K562 (cell line): ENCODE measurements around the gene INCENP. TPM values are rescaled to one million over a fixed set of nuclear protein-coding genes. Genes with fewer than 3 reads are reported as not detected.
A peak's percentile ranks its signal among the peaks of the same experiment; 100 is the strongest.

Experiments
- ATAC-seq: fragments of 200-7000 bp; cut with Tn5 transposase; 3 replicates; pipeline ENCODE4 v1.9.1; 2020; ENCODE audit warnings: moderate library complexity
- Bru-seq: library from RNA; stranded (reverse); fragments of 400-500 nt; gene quantifications from one replicate; lab custom pipeline; 2021; lab: Mats Ljungman, UMichigan
- BruChase-seq, 2 experiments: library from RNA; stranded (reverse); fragments of 400-500 nt; gene quantifications; one replicate each; lab custom pipeline; 2021; lab: Mats Ljungman, UMichigan
- BruUV-seq: library from RNA; stranded (reverse); fragments of 400-500 nt; replicated peaks from 2 replicates; lab custom pipeline; 2021; lab: Mats Ljungman, UMichigan
- CTCF ChIA-PET: fragments of 300-600 bp; formaldehyde crosslinking; extraction: SDS; loops from one replicate; lab custom pipeline; 2021; ENCODE audit warnings: low intra/inter-chr PET ratio; lab: Yijun Ruan, JAX
- POLR2A ChIA-PET: fragments of 300-600, 350-650 bp; sonication (Branson Sonifier 250); formaldehyde crosslinking; extraction: SDS; loops from one replicate; lab custom pipeline; 2021; ENCODE audit warnings: antibody characterized with exemption, inconsistent platforms; lab: Yijun Ruan, JAX
- DNase-seq, 4 experiments: peaks; one replicate each; pipeline versions ENCODE4 v3.0.0 to v3.0.0-alpha.2; 2011 to 2018; ENCODE audit warnings: low spot score in 3 of 4, mixed read lengths in 3 of 4; ENCODE audit errors: extremely low read depth in 1 of 4
- FAIRE-seq: peaks from 2 replicates; lab custom pipeline; 2011; peaks lifted over from hg19 to GRCh38; lab: Jason Lieb, UNC
- H2AFZ ChIP-seq: 2 replicates; pipeline ENCODE4 v1.6.0; 2011; ENCODE audit warnings: low read depth, low read length, control low read depth, inconsistent platforms
- H3K27ac ChIP-seq: fragments of 200-600 bp; 3 replicates; pipeline ENCODE4 v1.8.0; 2011; ENCODE audit warnings: low read depth, mild to moderate bottlenecking, control low read depth, inconsistent platforms, low read length, moderate library complexity, mixed read lengths; ENCODE audit errors: extremely low read depth
- H3K27me3 ChIP-seq, 2 experiments: fragments of 300-600 bp in 1 of 2; 2 replicates in 1 of 2; 3 replicates in 1 of 2; pipeline versions ENCODE4 v1.6.0 to v1.8.0; 2011; ENCODE audit warnings: inconsistent platforms in 2 of 2, low read length in 2 of 2, mild to moderate bottlenecking in 1 of 2, mixed read lengths in 1 of 2, moderate library complexity in 1 of 2; ENCODE audit not compliant: control insufficient read depth in 2 of 2, insufficient read depth in 2 of 2
- H3K36me3 ChIP-seq: fragments of 300-600 bp; 3 replicates; pipeline ENCODE4 v1.8.0; 2011; ENCODE audit warnings: mild to moderate bottlenecking, low read length, inconsistent platforms; ENCODE audit not compliant: control insufficient read depth, insufficient read depth
- H3K4me1 ChIP-seq, 2 experiments: fragments of 200-600 bp in 1 of 2; replicated peaks in 1 of 2; 2 replicates in 1 of 2; 3 replicates in 1 of 2; pipeline versions ENCODE4 v1.5.1 to v1.8.0; 2011; ENCODE audit warnings: inconsistent platforms in 2 of 2, low read length in 2 of 2, mild to moderate bottlenecking in 1 of 2, mixed read lengths in 1 of 2, moderate library complexity in 1 of 2; ENCODE audit not compliant: control insufficient read depth in 2 of 2, insufficient read depth in 2 of 2
- H3K4me2 ChIP-seq: 2 replicates; pipeline ENCODE4 v1.6.1; 2011; ENCODE audit warnings: low read length, control low read depth, inconsistent platforms, mixed read lengths; ENCODE audit not compliant: insufficient read depth
- H3K4me3 ChIP-seq: fragments of 200-600 bp; sonication (generic), shearing (Covaris generic); 2 replicates; pipeline ENCODE4 v1.5.1; 2016; ENCODE audit warnings: control low read depth, inconsistent platforms
- H3K79me2 ChIP-seq: fragments of 200-600 bp; 3 replicates; pipeline ENCODE4 v1.8.0; 2011; ENCODE audit warnings: low read length, inconsistent platforms; ENCODE audit not compliant: control insufficient read depth, insufficient read depth
- H3K9ac ChIP-seq, 2 experiments: 2 replicates each; pipeline versions ENCODE4 v1.6.0 to v1.6.1; 2011; ENCODE audit warnings: low read depth in 2 of 2, low read length in 2 of 2, control low read depth in 1 of 2, inconsistent platforms in 1 of 2, mild to moderate bottlenecking in 1 of 2, mixed read lengths in 1 of 2; ENCODE audit not compliant: insufficient read depth in 1 of 2
- H3K9me1 ChIP-seq: one replicate; pipeline ENCODE4 v1.6.0; 2011; ENCODE audit warnings: inconsistent platforms, mild to moderate bottlenecking, low read length, moderate library complexity; ENCODE audit not compliant: control insufficient read depth, insufficient read depth
- H3K9me3 ChIP-seq: replicated peaks from 2 replicates; pipeline ENCODE4 v1.5.1; 2011; ENCODE audit warnings: low read depth, low read length, inconsistent platforms; ENCODE audit not compliant: control insufficient read depth, insufficient read depth
- H4K20me1 ChIP-seq: replicated peaks from 2 replicates; pipeline ENCODE4 v1.6.1; 2011; ENCODE audit warnings: low read length, inconsistent platforms, mixed read lengths; ENCODE audit not compliant: control insufficient read depth, insufficient read depth
- SUPT5H ChIP-seq: fragments of 450-650 bp; IDR thresholded peaks from 2 replicates; pipeline ENCODE4 v1.6.1; 2016
- XRCC5 ChIP-seq: fragments of 200-400 bp; formaldehyde crosslinking; IDR thresholded peaks from 2 replicates; pipeline ENCODE4 v1.6.1; 2017; ENCODE audit warnings: low read depth, mild to moderate bottlenecking, low read length
- ZNF133 ChIP-seq: fragments of 250-450 bp; sonication (Bioruptor Pico); IDR thresholded peaks from 2 replicates; pipeline ENCODE4 v1.4.0; 2020; ENCODE audit warnings: mild to moderate bottlenecking
- ZNF407 ChIP-seq: fragments of 450-650 bp; IDR thresholded peaks from 2 replicates; pipeline ENCODE4 v1.6.1; 2016; ENCODE audit warnings: low read depth
- ZNF449 ChIP-seq: fragments of 250-450 bp; sonication (Bioruptor Pico); IDR thresholded peaks from 2 replicates; pipeline ENCODE4 v1.8.0; 2022; ENCODE audit warnings: moderate library complexity, mild to moderate bottlenecking, inconsistent platforms
- ZNF696 ChIP-seq: fragments of 250-450 bp; sonication (Bioruptor Pico); conservative IDR thresholded peaks from 2 replicates; pipeline ENCODE4 v1.4.0; 2020; ENCODE audit warnings: mild to moderate bottlenecking, moderate library complexity
- ZNF76 ChIP-seq: fragments of 250-450 bp; sonication (Bioruptor Pico); IDR thresholded peaks from 2 replicates; pipeline ENCODE4 v1.4.0; 2020; ENCODE audit warnings: mild to moderate bottlenecking, moderate library complexity, borderline replicate concordance
- WGBS: fragments of 100-300 bp; shearing (Covaris generic); methylation state at CpG from one replicate; pipeline ENCODE4 v1.1.6; 2016; ENCODE audit warnings: low coverage, mixed read lengths; ENCODE audit not compliant: insufficient coverage; ENCODE audit errors: missing lambda C conversion rate; 5-methylcytosine and 5-hydroxymethylcytosine counted together
- in situ Hi-C: fragments of 300-500 bp; cut with MboI; formaldehyde crosslinking; loops from 4 replicates; pipeline ENCODE4 v1.15.0; 2018; ENCODE audit warnings: inconsistent platforms, mixed read lengths
- intact Hi-C: fragments of 100-400 bp; cut with micrococcal nuclease; formaldehyde crosslinking; loops from 2 replicates; pipeline ENCODE4 v1.14.2; 2022
- long read RNA-seq, 3 experiments: library from polyadenylated mRNA in 2 of 3; library from RNA in 1 of 3; unstranded in 2 of 3; stranded (forward) in 1 of 3; transcript quantifications; one replicate each; pipeline ENCODE4 v2.0.0, GENCODE V29; 2019 to 2022
- polyA minus RNA-seq, 3 experiments: library from RNA; depleted of rRNA, polyadenylated mRNA; stranded (reverse); fragments of >200 nt; gene quantifications; 2 replicates each; pipeline ENCODE4 v1.2.3, GENCODE V29; 2011
- polyA plus RNA-seq, 8 experiments: library from polyadenylated mRNA; depleted of rRNA in 4 of 8; stranded (reverse) in 5 of 8; unstranded in 3 of 8; fragments of >200 nt; fragmentation: Nextera tagmentation in 2 of 8; fragmentation: Illumina TruSeq in 1 of 8; extraction: Ambion mirVana in 2 of 8; extraction: Trizol in 1 of 8; gene quantifications; 2 replicates each; pipeline versions ENCODE4 v1.2.1 to v1.2.3, GENCODE V29; 2011 to 2014; ENCODE audit warnings: inconsistent platforms in 1 of 8, missing spikeins in 1 of 8
- total RNA-seq, 7 experiments: library from RNA; depleted of rRNA in 6 of 7; stranded (reverse); fragments of >200 nt in 6 of 7; fragmentation: Illumina TruSeq in 2 of 7; extraction: Trizol in 2 of 7; gene quantifications; 2 replicates each; pipeline versions ENCODE4 v1.2.1 to v1.2.3, GENCODE V29; 2011 to 2021; ENCODE audit warnings: low replicate concordance in 1 of 7

INCENP gene
- 77.0 and 104 TPM in 2 replicates for total RNA-seq (2011; cell fraction: chromatin; rRNA removed; ENCODE audit: low replicate concordance)
- 49.2 and 49.6 TPM in 2 replicates for total RNA-seq (2011; cell fraction: nucleolus; rRNA removed)
- total RNA-seq (2011; cell fraction: nucleoplasm; rRNA removed): 50.6 and 77.9 TPM in 2 replicates
- total RNA-seq (2014; rRNA removed): 51.4 and 59.4 TPM in 2 replicates
- total RNA-seq (2014; rRNA removed; fragmentation: Illumina TruSeq; extraction: Trizol): 25.0 and 35.2 TPM in 2 replicates
- 28.2 and 29.9 TPM in 2 replicates for total RNA-seq (2015; rRNA removed; fragmentation: Illumina TruSeq; extraction: Trizol)
- 78.1 and 97.9 TPM in 2 replicates for total RNA-seq (2021)
- 25.2 and 37.0 TPM in 2 replicates for polyA plus RNA-seq (2011; rRNA removed)
- polyA plus RNA-seq (2011; cell fraction: cytosol; rRNA removed): 28.9 and 42.0 TPM in 2 replicates
- polyA plus RNA-seq (2011; cell fraction: nucleus; rRNA removed): 66.5 and 106 TPM in 2 replicates
- polyA plus RNA-seq (2012): 39.2 and 41.6 TPM in 2 replicates
- polyA plus RNA-seq (2014; fragmentation: Illumina TruSeq; extraction: Trizol): 40.9 and 52.0 TPM in 2 replicates
- polyA plus RNA-seq (2014; fragmentation: Nextera tagmentation; extraction: Ambion mirVana): 1 to 10 TPM; 1.1 to 3.3 TPM
- 41.9 and 46.4 TPM in 2 replicates for polyA plus RNA-seq (2014; rRNA removed)
- 31.3 and 39.8 TPM in 2 replicates for polyA minus RNA-seq (2011; rRNA and poly(A)+ RNA removed)
- 62.3 and 71.7 TPM in 2 replicates for polyA minus RNA-seq (2011; cell fraction: cytosol; rRNA and poly(A)+ RNA removed)
- 29.8 and 46.9 TPM in 2 replicates for polyA minus RNA-seq (2011; cell fraction: nucleus; rRNA and poly(A)+ RNA removed)
- Bru-seq, nascent RNA: percentile 81 among the genes with signal in this experiment
- BruChase-seq, experiment 1, labeled RNA remaining after a 2-hour chase: percentile 80 among the genes with signal in this experiment
- percentile 84 among the genes with signal in this experiment for BruChase-seq, experiment 2, labeled RNA remaining after a 6-hour chase
- long read RNA-seq, experiment 1, partial matches to known transcripts: 3 of 34 reads
- long read RNA-seq, experiment 1, other reads (novel, unspliced or antisense): 31 of 34 reads
- long read RNA-seq, experiment 2, partial matches to known transcripts: 12 of 28 reads
- long read RNA-seq, experiment 2, other reads (novel, unspliced or antisense): 16 of 28 reads
- long read RNA-seq, experiment 3, partial matches to known transcripts: 8 of 26 reads
- long read RNA-seq, experiment 3, other reads (novel, unspliced or antisense): 18 of 26 reads

GRCh38 chr11:62123669-62124185 is at the start of gene INCENP:
INCENP (plus strand) TSS chr11:62124011; CDS start chr11:62128162, 4,151 bp downstream.
- H3K9me3 ChIP-seq: no peaks in the 10 kb centered on the region
- FAIRE-seq (peak; percentile 100), ATAC-seq (peak; percentile 99), DNase-seq (peak; percentile 95 to 99 (median 97))
- WGBS: under 1% methylated on average over 39 of the region's 39 CpGs
- peaks cover 49% of the 10 kb centered on the region for H3K79me2 ChIP-seq
- peak within 1 kb of the TSS; percentile 91 for H2AFZ ChIP-seq
- intact Hi-C loops (no loop called here), in situ Hi-C loops (no loop called here)
- peaks cover 11 to 16% of the 10 kb centered on the region in 2 experiments; a peak in 4 of 5 replicates for H3K4me1 ChIP-seq
- ChIA-PET POLR2A (interaction anchor here (0.6 to 3.0 kb wide), 17 partner anchors 9 to 333 kb away, joined by 3 to 22 read pairs (median 4); partner anchors contain the start of gene FTH1), CTCF (no interaction called here)
- H3K9ac ChIP-seq: peak within 1 kb of the TSS; percentile 98 to 100
- no peaks in the 10 kb centered on the region for H3K9me1 ChIP-seq
- H3K27me3 ChIP-seq: no peaks in the 10 kb centered on the region
- peak within 1 kb of the TSS; percentile 93 for H3K27ac ChIP-seq
- peak within 1 kb of the TSS; percentile 85 for H3K4me3 ChIP-seq
- peaks cover 32% of the 10 kb centered on the region for H3K36me3 ChIP-seq
- no TSS peak for BruUV-seq
- H4K20me1 ChIP-seq: peaks cover 16% of the 10 kb centered on the region; the same call in 1 of the 2 replicates
- peak within 1 kb of the TSS; percentile 95 for H3K4me2 ChIP-seq
- TF ChIP-seq XRCC5: no peak
- TF ChIP-seq ZNF696 (CRISPR knock-in tag): no peak
- 0 out of 2 replicates have a peak, but pooled peaks have one; percentile 12 for TF ChIP-seq ZNF407
- no peak for TF ChIP-seq ZNF133 (CRISPR knock-in tag)
- peak; percentile 78 for TF ChIP-seq SUPT5H
- no peak for TF ChIP-seq ZNF76 (CRISPR knock-in tag)
- no peak for TF ChIP-seq ZNF449 (CRISPR knock-in tag)
